ENCODE measurements around the gene NOS1AP.

DNA sequence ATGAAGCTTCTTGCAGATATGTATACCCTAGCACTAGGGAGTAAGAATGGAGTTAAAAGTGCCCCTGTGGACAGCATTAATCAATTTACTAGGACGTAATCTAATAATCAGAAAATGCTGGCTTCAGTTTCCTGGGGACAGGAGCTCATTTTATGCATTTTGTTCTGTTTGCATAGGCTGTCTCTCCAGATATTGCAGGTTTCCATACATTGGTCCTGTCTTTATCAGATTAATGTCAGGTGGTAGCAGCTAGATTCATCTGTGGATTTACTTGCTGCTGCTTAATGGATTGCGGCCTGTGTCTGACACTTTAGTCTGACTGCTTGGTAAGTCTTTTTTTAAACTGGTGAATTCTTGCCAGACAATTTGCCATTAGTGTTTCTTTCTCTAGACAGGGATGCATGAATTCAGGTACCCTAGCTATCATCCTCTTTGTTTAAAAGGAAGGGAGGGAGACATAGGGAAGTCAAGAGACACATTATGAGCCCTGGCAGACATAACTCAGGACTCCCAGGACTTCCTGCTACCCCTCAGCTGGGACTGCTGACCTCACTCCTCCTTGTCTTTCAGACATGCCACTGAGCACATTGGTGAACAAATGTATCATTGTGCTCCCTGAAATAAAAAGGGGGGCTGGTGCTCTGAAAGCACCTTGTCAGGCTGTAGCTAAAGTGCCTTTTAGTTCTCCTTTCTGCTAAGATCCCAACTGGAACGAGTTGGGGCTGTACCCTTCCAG lies 47.7 kb downstream of the NOS1AP start:
- TF ChIP-seq, protein P1, sequence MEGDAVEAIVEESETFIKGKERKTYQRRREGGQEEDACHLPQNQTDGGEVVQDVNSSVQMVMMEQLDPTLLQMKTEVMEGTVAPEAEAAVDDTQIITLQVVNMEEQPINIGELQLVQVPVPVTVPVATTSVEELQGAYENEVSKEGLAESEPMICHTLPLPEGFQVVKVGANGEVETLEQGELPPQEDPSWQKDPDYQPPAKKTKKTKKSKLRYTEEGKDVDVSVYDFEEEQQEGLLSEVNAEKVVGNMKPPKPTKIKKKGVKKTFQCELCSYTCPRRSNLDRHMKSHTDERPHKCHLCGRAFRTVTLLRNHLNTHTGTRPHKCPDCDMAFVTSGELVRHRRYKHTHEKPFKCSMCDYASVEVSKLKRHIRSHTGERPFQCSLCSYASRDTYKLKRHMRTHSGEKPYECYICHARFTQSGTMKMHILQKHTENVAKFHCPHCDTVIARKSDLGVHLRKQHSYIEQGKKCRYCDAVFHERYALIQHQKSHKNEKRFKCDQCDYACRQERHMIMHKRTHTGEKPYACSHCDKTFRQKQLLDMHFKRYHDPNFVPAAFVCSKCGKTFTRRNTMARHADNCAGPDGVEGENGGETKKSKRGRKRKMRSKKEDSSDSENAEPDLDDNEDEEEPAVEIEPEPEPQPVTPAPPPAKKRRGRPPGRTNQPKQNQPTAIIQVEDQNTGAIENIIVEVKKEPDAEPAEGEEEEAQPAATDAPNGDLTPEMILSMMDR (IDR thresholded peaks at IDR 0.05), result no peak
- TF ChIP-seq POLR2A (IDR thresholded peaks at IDR 0.05) (no peak), POLR2AphosphoS5 (IDR thresholded peaks at IDR 0.05; ENCODE audit: insufficient read depth in 1 of 2, low read depth in 1 of 2) (no peak)

All from vagina (tissue), 2 donors.